ENCODE measurements around the gene RAPGEF4.
A peak's percentile ranks its signal among the peaks of the same experiment; 100 is the strongest.

GRCh38 chr2:172864182-172864581 lies 128.5 kb downstream of the RAPGEF4 start:
- TF ChIP-seq CTCF (IDR thresholded peaks at IDR 0.05) (peak; percentile 28 to 68 (median 57)), POLR2A (IDR thresholded peaks at IDR 0.05) (no peak)

Data from gastroesophageal sphincter (tissue), 3 donors.